Head of caudate nucleus (tissue), 42 donors: ENCODE results near the gene YJEFN3.

Experiments used
- DNase-seq, 42 donors: peaks; one replicate each; pipeline versions ENCODE4 v3.0.0 to v3.0.0-alpha.2; 2020 to 2021; ENCODE audit warnings: mixed read lengths in 7 of 42
- intact Hi-C: fragments of 100-400 bp; cut with DNase I; formaldehyde crosslinking; loops from one replicate; pipeline ENCODE4 v1.15.0; 2022

The YJEFN3 gene

GRCh38 chr19:19544954-19545591, 16.4 kb downstream of the YJEFN3 start:
- intact Hi-C loops, result no loop called here
- DNase-seq, result no peak

DNA sequence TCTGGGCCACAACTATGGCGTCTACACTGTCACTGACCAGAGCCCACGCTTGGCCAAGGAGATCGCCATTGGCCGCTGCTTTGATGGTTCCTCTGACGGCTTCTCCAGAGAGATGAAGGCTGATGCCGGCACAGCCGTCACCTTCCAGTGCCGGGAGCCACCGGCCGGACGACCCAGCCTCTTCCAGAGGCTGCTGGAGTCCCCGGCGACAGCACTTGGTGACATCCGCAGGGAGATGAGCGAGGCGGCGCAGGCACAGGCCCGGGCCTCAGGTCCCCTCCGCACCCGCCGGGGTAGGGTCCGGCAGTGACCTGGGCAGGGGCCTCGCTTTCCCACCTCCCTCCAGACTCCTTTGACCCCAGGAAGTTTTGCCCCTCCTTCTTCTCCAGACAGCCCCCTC, 17.0 kb downstream of the YJEFN3 start:
- no peak for DNase-seq
- intact Hi-C loops, result no loop called here

DNA sequence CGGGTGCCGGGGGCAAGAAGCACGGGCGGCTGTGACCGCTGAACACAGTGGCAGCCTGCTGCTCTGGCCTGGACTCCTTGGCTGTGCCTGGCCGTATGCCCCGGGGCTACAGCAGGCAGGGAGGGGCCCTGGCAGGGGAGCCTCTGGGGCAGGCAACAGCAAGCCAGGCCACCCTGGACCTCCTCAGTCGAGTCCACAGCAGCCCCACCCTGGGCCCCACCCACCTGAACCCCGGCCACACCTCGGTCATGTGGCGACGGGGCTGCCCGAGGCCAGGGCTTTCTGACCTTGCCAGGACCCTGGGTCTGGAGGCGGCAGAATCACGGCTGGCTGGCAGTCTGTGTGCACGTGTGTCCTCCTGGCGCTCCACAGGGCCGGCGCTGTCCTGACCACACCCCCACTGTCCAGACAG, 18.0 kb downstream of the YJEFN3 start:
- intact Hi-C loops, result no loop called here
- DNase-seq, result no peak

DNA sequence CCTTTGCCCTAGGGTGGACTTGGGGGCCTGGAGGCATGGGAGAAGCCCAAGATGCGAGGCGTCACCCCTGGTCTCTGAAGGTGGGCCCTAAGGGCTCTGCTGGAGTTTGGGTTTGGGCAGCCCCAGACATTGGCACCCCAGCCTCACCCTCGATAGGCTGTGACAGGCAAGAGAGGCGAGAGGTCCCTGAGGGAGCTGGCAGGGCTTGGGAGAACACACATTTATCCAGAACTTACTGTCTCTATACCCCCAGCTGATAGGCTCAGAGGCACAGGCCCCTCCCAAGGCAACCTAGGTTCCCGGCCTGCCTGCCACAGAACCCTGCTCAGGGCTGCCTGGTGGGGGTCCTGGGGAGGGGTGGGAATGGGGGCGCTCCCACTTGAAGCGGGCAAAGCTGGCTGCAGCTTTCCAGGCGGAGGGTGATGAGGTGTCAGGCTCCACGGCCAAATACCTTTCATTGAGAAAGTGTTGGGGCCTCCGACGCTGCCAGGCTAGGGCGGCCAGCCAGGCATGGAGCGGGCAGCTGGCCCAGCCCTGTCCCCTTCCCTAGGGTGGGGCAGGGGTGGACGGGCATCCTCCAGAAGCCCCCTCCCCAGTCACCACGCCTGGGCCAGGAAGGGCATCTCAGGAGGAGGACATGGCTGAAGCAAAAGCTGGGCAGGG, 19.1 kb downstream of the YJEFN3 start:
- DNase-seq, result no peak
- intact Hi-C loops, result no loop called here

- intact Hi-C loops, result no loop called here
- DNase-seq, result no peak
Observed at GRCh38 chr19:19548915-19549759, 20.4 kb downstream of the YJEFN3 start.

- intact Hi-C loops, result no loop called here
- no peak for DNase-seq
Observed at GRCh38 chr19:19549804-19550464, 21.2 kb downstream of the YJEFN3 start.

- intact Hi-C loops, result no loop called here
- no peak for DNase-seq
Observed at GRCh38 chr19:19550485-19550929, 21.8 kb downstream of the YJEFN3 start.

DNA sequence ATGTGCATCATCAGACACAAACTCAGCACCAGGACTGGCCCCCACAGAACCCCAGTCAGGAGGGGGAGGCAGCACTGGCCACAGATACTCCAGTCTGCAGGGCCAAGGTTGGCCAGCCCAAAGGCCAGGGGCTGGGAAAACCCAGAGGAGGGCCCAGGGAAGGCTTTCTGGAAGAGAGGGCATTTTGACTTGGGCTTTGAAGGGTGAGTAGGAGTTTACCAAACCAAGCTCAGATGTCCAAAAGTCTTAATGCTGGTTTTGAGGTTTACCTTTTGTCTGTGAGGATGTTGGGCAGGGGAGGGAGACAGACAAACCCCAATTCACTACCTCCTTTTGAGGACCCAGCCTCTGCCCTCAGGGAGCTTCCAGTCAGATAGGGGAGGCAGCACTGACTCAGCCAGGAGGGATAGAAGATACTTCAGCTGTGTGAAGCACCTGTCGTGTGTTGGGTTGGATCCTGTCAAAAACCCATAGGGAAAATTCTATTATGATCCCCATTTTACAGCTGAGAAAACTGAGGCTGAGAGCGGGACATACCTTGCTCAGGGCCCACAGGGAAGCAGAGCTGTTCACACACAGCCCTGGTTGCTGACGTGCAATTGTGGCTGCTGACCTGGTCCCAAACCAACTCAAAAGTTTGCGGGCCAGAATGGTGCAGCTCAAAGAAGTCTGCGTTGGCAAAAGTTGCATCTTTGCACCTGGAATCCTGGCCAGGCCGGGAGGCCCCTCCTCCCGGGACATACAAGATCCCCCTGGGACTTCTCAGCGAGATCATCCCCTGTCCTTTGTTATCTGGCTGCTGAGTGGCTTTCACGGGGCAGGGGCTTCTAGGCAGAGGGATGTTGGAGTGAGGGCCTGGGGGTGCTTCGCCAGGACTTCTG, 22.5 kb downstream of the YJEFN3 start:
- intact Hi-C loops, result no loop called here
- no peak for DNase-seq

- intact Hi-C loops, result no loop called here
- no peak for DNase-seq
Observed at GRCh38 chr19:19551853-19552192, 23.1 kb downstream of the YJEFN3 start.

- intact Hi-C loops, result no loop called here
- peak in 1 of 42 donors; percentile 10 for DNase-seq
Observed at GRCh38 chr19:19552798-19553197, 24.1 kb downstream of the YJEFN3 start.

- intact Hi-C loops, result no loop called here
- no peak for DNase-seq
Observed at GRCh38 chr19:19553670-19554069, 25.0 kb downstream of the YJEFN3 start.

GRCh38 chr19:19554074-19555023, 25.6 kb downstream of the YJEFN3 start:
- DNase-seq, result peak in 24 of 42 donors; percentile 20 to 80 (median 48)
- intact Hi-C loops, result no loop called here

DNA sequence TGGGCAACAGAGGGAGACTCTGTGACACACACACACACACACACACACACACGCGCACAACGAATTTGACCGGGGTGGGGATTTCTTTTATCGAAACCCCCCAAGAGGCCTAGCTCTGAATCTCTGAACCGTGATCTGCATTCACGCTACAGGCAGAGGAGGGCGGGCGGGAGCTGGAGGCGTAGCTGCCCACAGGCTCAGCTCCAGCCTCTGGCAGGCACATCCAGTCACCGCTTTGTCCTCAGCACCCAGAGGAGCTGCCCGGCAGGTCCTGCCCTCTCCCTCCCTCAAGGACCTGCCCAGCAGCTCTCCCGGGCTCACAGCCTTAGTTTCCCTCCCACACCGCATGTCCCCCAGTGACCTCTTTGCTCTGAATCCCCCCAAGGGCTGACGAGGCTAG, 29.3 kb downstream of the YJEFN3 start:
- intact Hi-C loops, result no loop called here
- no peak for DNase-seq

- intact Hi-C loops, result no loop called here
- DNase-seq, result no peak
Observed at GRCh38 chr19:19558636-19559035, 29.9 kb downstream of the YJEFN3 start.

- intact Hi-C loops, result no loop called here
- DNase-seq, result no peak
Observed at GRCh38 chr19:19559931-19560330, 31.2 kb downstream of the YJEFN3 start.

GRCh38 chr19:19561946-19562664, 33.4 kb downstream of the YJEFN3 start:
- intact Hi-C loops, result no loop called here
- no peak for DNase-seq
